IMR-90 (cell line): Measurements from ENCODE around the gene CTDSP2. TPM values are rescaled to one million over a fixed set of nuclear protein-coding genes. Genes with fewer than 3 reads are reported as not detected.
"Not testable (repeated sequence)": the region's sequence is repeated elsewhere in the genome, so short reads cannot be mapped to it uniquely, and the experiment has no call there.

Experiments
- ATAC-seq: fragments of 200-7000 bp; cut with Tn5 transposase; 2 replicates; pipeline ENCODE4 v1.9.1; 2020; ENCODE audit warnings: low read depth, mild to moderate bottlenecking, moderate library complexity
- BruUV-seq: library from RNA; stranded (reverse); fragments of 400-500 nt; replicated peaks from 2 replicates; lab custom pipeline; 2021; lab: Mats Ljungman, UMichigan
- CTCF ChIA-PET: fragments of 300-600 bp; formaldehyde crosslinking; extraction: SDS; loops from one replicate; lab custom pipeline; 2021; ENCODE audit warnings: antibody characterized with exemption; lab: Yijun Ruan, JAX
- POLR2A ChIA-PET: fragments of 300-600 bp; sonication (Branson Sonifier 250); formaldehyde crosslinking; loops from one replicate; lab custom pipeline; 2022; ENCODE audit warnings: antibody characterized with exemption; ENCODE audit not compliant: unreplicated experiment; lab: Charles Lee
- DNase-seq: peaks from one replicate; pipeline ENCODE4 v3.0.0; 2013
- H2AFZ ChIP-seq: replicated peaks from 2 replicates; pipeline ENCODE3; 2013; ENCODE audit warnings: low read length, mild to moderate bottlenecking; ENCODE audit not compliant: poor library complexity
- H2AK5ac ChIP-seq: 2 replicates; pipeline ENCODE4 v1.6.1; 2013; ENCODE audit warnings: low read depth, low read length, inconsistent platforms
- H2AK9ac ChIP-seq: replicated peaks from 2 replicates; pipeline ENCODE3; 2013; ENCODE audit warnings: mild to moderate bottlenecking, low read depth, low read length, moderate library complexity; ENCODE audit not compliant: poor library complexity
- H2BK120ac ChIP-seq: 2 replicates; pipeline ENCODE4 v1.6.1; 2013; ENCODE audit warnings: low read depth, low read length, inconsistent platforms
- H2BK15ac ChIP-seq: 3 replicates; pipeline ENCODE4 v1.6.1; 2013; ENCODE audit warnings: low read depth, low read length, inconsistent platforms
- H2BK20ac ChIP-seq: 2 replicates; pipeline ENCODE4 v1.6.1; 2013; ENCODE audit warnings: low read depth, mild to moderate bottlenecking, inconsistent platforms, low read length, moderate library complexity
- H2BK5ac ChIP-seq: 2 replicates; pipeline ENCODE4 v1.6.1; 2013; ENCODE audit warnings: mild to moderate bottlenecking, low read depth, low read length, inconsistent platforms; ENCODE audit not compliant: poor library complexity, severe bottlenecking
- H3K14ac ChIP-seq: replicated peaks from 2 replicates; pipeline ENCODE4 v1.6.1; 2013; ENCODE audit warnings: low read depth, low read length, inconsistent platforms
- H3K18ac ChIP-seq: 2 replicates; pipeline ENCODE4 v1.6.1; 2013; ENCODE audit warnings: low read depth, low read length, control low read depth
- H3K23ac ChIP-seq: 2 replicates; pipeline ENCODE4 v1.6.1; 2013; ENCODE audit warnings: low read depth, low read length, inconsistent platforms
- H3K27ac ChIP-seq: 2 replicates; pipeline ENCODE4 v1.5.1; 2013; ENCODE audit warnings: mild to moderate bottlenecking, control low read depth, low read length; ENCODE audit not compliant: insufficient read depth
- H3K27me3 ChIP-seq: 2 replicates; pipeline ENCODE4 v1.6.1; 2013; ENCODE audit warnings: low read length; ENCODE audit not compliant: control insufficient read depth, insufficient read depth
- H3K36me3 ChIP-seq: 2 replicates; pipeline ENCODE4 v1.6.1; 2013; ENCODE audit warnings: low read length, mixed read lengths; ENCODE audit not compliant: control insufficient read depth, insufficient read depth
- H3K4ac ChIP-seq: 2 replicates; pipeline ENCODE4 v1.6.1; 2013; ENCODE audit warnings: low read depth, low read length, inconsistent platforms
- H3K4me1 ChIP-seq: 2 replicates; pipeline ENCODE4 v1.6.1; 2013; ENCODE audit warnings: low read length, mixed read lengths; ENCODE audit not compliant: control insufficient read depth, insufficient read depth
- H3K4me2 ChIP-seq: 2 replicates; pipeline ENCODE4 v1.6.1; 2013; ENCODE audit warnings: low read depth, mild to moderate bottlenecking, control low read depth, low read length, moderate library complexity
- H3K4me3 ChIP-seq: 2 replicates; pipeline ENCODE4 v1.5.1; 2013; ENCODE audit warnings: low read depth, mild to moderate bottlenecking, control low read depth, low read length, moderate library complexity; ENCODE audit not compliant: insufficient read depth
- H3K56ac ChIP-seq: 2 replicates; pipeline ENCODE4 v1.6.1; 2013; ENCODE audit warnings: low read length, inconsistent platforms; ENCODE audit not compliant: insufficient read depth; ENCODE audit errors: extremely low read depth
- H3K79me1 ChIP-seq, 2 experiments: 2 replicates each; pipeline ENCODE4 v1.6.1; 2013; ENCODE audit warnings: low read length in 2 of 2, inconsistent platforms in 1 of 2, low read depth in 1 of 2
- H3K9ac ChIP-seq: 2 replicates; pipeline ENCODE4 v1.6.1; 2013; ENCODE audit warnings: low read depth, low read length, control low read depth
- H3K9me1 ChIP-seq: 2 replicates; pipeline ENCODE4 v1.6.1; 2013; ENCODE audit warnings: low read length, inconsistent platforms; ENCODE audit not compliant: insufficient read depth
- H3K9me3 ChIP-seq: 2 replicates; pipeline ENCODE4 v1.6.1; 2013; ENCODE audit warnings: low read length; ENCODE audit not compliant: control insufficient read depth, insufficient read depth
- H4K20me1 ChIP-seq: 2 replicates; pipeline ENCODE4 v1.6.1; 2013; ENCODE audit warnings: low read length, inconsistent platforms; ENCODE audit not compliant: insufficient read depth
- H4K5ac ChIP-seq: 2 replicates; pipeline ENCODE4 v1.6.1; 2013; ENCODE audit warnings: mild to moderate bottlenecking, low read depth, low read length, control low read depth
- H4K8ac ChIP-seq, 2 experiments: 2 replicates each; pipeline ENCODE4 v1.6.1; 2013; ENCODE audit warnings: low read depth in 2 of 2, low read length in 2 of 2, control low read depth in 1 of 2, inconsistent platforms in 1 of 2
- H4K91ac ChIP-seq: 2 replicates; pipeline ENCODE4 v1.6.1; 2013; ENCODE audit warnings: low read depth, low read length, inconsistent platforms; ENCODE audit not compliant: insufficient read depth
- BHLHE40 ChIP-seq: fragments of 150-350 bp; IDR thresholded peaks from 2 replicates; pipeline ENCODE4 v1.6.1; 2016; ENCODE audit warnings: mild to moderate bottlenecking, low read depth, low read length
- WGBS, 2 experiments: methylation state at CpG; one replicate each; pipeline versions ENCODE4 v1.1.5 to v1.1.7; 2013; ENCODE audit warnings: missing lambda C conversion rate in 2 of 2; ENCODE audit not compliant: insufficient read length in 1 of 2; ENCODE audit errors: extremely low coverage in 2 of 2; 5-methylcytosine and 5-hydroxymethylcytosine counted together
- dilution Hi-C: fragments of 300-500 bp; cut with HindIII; formaldehyde crosslinking; loops from one replicate; pipeline ENCODE4 v1.14.3; 2018; ENCODE audit warnings: low sequenced_read_pairs; ENCODE audit not compliant: unreplicated experiment
- in situ Hi-C: fragments of 300-500 bp; cut with MboI; formaldehyde crosslinking; loops from 3 replicates; pipeline ENCODE4 v1.14.3; 2019; ENCODE audit warnings: low sequenced_read_pairs, inconsistent platforms, mixed read lengths
- intact Hi-C: fragments of 100-400 bp; cut with micrococcal nuclease; formaldehyde crosslinking; loops from 2 replicates; pipeline ENCODE4 v1.10.0; 2022
- polyA plus RNA-seq, 3 experiments: library from polyadenylated mRNA; depleted of rRNA; stranded (reverse); fragments of >200 nt; gene quantifications; 2 replicates each; pipeline ENCODE4 v1.2.3, GENCODE V29; 2012; ENCODE audit warnings: low replicate concordance in 1 of 3
- total RNA-seq: library from RNA; depleted of rRNA; stranded (reverse); fragments of >200 nt; gene quantifications from 2 replicates; pipeline ENCODE4 v1.2.3, GENCODE V29; 2012

Gene CTDSP2
- total and polyA plus RNA-seq, 2 of the 4 experiments (the other 2 are of a cell fraction): 114 to 156 TPM

GRCh38 chr12:57859121-57859520 is 12.6 kb upstream of the CTDSP2 start:
- peaks cover 2 to 8% of the 10 kb centered on the region in 2 experiments for H3K79me1 ChIP-seq
- H3K14ac ChIP-seq: no peak overlapping the region
- no peak overlapping the region for H2BK20ac ChIP-seq
- peaks cover 6% of the 10 kb centered on the region for H3K4me1 ChIP-seq
- no peaks in the 10 kb centered on the region for H3K27me3 ChIP-seq
- no peak overlapping the region for H3K4me2 ChIP-seq
- DNase-seq: no peak
- intact Hi-C loops: no loop called here
- H3K23ac ChIP-seq: no peak overlapping the region
- no peak overlapping the region for H2BK15ac ChIP-seq
- H3K27ac ChIP-seq: no peak overlapping the region
- H2BK120ac ChIP-seq: no peak overlapping the region
- H4K91ac ChIP-seq: no peak overlapping the region
- TF ChIP-seq BHLHE40: no peak
- no CpG with 5 or more reads among the region's 5 CpGs for WGBS, 2 experiments
- ChIA-PET POLR2A (no interaction called here), CTCF (no interaction called here)
- H3K9me1 ChIP-seq: peaks cover 9% of the 10 kb centered on the region; the same call in 1 of the 2 replicates
- no peak overlapping the region for H2BK5ac ChIP-seq
- H3K9me3 ChIP-seq: peaks cover 3% of the 10 kb centered on the region
- BruUV-seq: no TSS peak
- ATAC-seq: no peak
- no peak overlapping the region for H3K56ac ChIP-seq
- no peaks in the 10 kb centered on the region for H3K36me3 ChIP-seq
- no peak overlapping the region; the same call in 1 of the 2 replicates for H2AK5ac ChIP-seq
- H2AK9ac ChIP-seq: no peak overlapping the region
- dilution Hi-C loops: no loop called here
- H4K20me1 ChIP-seq: no peaks in the 10 kb centered on the region
- H4K8ac ChIP-seq: no peak overlapping the region
- no peak overlapping the region for H3K4ac ChIP-seq
- no peak overlapping the region for H3K9ac ChIP-seq
- H2AFZ ChIP-seq: no peak overlapping the region
- H3K4me3 ChIP-seq: no peak overlapping the region
- H3K18ac ChIP-seq: no peak overlapping the region
- in situ Hi-C loops: no loop called here
- H4K5ac ChIP-seq: no peak overlapping the region

- H3K36me3 ChIP-seq, H4K91ac ChIP-seq, in situ Hi-C loops, intact Hi-C loops, H3K27me3 ChIP-seq, H3K4me3 ChIP-seq, CTCF ChIA-PET, H2BK15ac ChIP-seq, H4K20me1 ChIP-seq, H2BK20ac ChIP-seq, H2AFZ ChIP-seq, H2BK120ac ChIP-seq, H3K4me2 ChIP-seq, H3K9ac ChIP-seq, H3K9me3 ChIP-seq, BruUV-seq, H3K18ac ChIP-seq, ATAC-seq, H3K4ac ChIP-seq, H4K8ac ChIP-seq, H2AK5ac ChIP-seq, H2AK9ac ChIP-seq, H3K14ac ChIP-seq, H3K9me1 ChIP-seq, H3K79me1 ChIP-seq, H4K5ac ChIP-seq, H3K56ac ChIP-seq, DNase-seq, H2BK5ac ChIP-seq, H3K4me1 ChIP-seq, H3K23ac ChIP-seq, dilution Hi-C loops, H3K27ac ChIP-seq: not testable (repeated sequence)
- no CpG with 5 or more reads among the region's 7 CpGs for WGBS, 2 experiments
- POLR2A ChIA-PET: interaction anchor here (0.5 to 0.7 kb wide), 3 partner anchors 31 to 39 kb away, joined by 3 read pairs; no protein-coding TSS in a partner anchor
These were observed 11.6 kb upstream of the CTDSP2 start for GRCh38 chr12:57858123-57858522.
